T47D (cell line): Measurements from ENCODE around the gene CMSS1.

Experiments used
- DNase-seq, 2 experiments: peaks; one replicate each; pipeline versions ENCODE4 v3.0.0 to v3.0.0-alpha.2; 2011 to 2012; ENCODE audit warnings: low read depth in 1 of 2, low spot score in 1 of 2
- JUND ChIP-seq: IDR thresholded peaks from 2 replicates; pipeline ENCODE4 v1.6.1; 2012; ENCODE audit warnings: low read depth
- in situ Hi-C: cut with HindIII; loops from 2 replicates; pipeline ENCODE4 v1.10.0; 2016; ENCODE audit warnings: low sequenced_read_pairs, low pct_unique_long_range_greater_than_20kb

CMSS1 gene

DNA sequence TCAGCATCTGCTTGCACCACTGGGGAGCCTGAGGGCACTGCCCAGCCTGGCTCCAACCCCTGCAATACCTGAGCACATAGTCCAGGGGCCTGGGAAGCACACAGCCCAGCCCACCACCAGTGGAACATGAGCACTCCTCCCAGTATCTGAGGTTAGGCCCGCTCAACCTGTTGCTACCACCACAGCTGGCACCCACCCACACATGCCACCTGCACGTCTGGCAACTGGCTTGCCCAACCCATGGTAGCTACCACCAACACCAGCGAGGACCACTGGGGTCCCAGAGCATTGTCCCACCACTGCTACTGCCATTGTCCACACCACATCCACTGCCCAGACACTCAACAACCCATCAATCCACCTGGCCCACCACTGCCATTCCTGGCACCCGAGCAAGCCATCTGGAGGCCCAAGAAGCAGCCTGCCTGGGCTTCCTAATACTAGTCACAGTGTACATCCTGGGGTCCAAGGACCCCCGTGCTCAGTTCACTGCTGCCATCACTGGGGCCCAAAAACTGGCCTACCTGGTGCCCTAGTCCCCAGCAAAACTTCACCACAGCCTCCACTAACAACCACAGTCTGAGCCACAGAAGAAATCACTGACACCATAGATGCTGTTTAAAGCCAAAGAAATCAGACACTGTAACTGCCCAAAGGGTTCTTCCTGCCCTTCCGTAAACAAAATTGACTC is 381.1 kb downstream of the CMSS1 start:
- no peak for DNase-seq
- in situ Hi-C loops, result no loop called here
- TF ChIP-seq JUND, result no peak

DNA sequence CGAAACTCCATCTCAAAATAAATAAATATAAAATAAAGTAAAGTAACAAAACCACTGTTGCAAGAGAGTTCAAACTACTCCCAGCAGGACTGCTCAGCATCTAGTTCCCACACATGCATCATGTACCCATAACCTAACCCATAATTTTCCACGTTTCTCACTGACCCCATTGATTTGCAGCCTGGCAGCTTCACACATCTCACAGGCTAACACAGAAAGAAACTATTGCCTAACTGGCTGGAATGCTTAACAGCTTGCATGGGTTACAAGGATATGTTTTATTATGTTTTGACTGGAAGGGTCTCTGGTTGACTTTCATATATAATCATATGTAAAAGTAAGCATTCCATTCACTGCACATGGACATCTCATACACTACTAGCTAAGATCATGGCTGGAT is 387.5 kb downstream of the CMSS1 start:
- DNase-seq, result no peak
- no peak for TF ChIP-seq JUND
- in situ Hi-C loops, result no loop called here

DNA sequence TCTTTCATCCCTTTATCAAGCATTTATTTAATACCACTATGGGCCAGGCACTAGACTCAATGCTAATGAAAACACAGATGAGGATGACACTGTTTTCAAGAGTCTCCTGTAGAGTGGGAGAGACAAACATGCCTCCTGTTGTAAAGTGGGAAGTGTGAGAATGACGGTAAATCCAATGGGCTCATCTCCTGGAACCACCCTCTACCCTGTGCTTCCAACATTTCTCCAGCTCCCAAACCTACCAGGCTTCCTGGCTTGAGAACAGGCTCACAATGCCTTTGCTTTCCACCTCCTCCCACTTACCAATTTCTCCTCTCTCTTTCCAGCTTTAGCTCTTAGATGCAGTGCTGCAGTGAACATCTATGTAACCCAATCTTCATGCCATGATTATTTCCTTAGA is 389.0 kb downstream of the CMSS1 start:
- in situ Hi-C loops, result no loop called here
- no peak for TF ChIP-seq JUND
- no peak for DNase-seq

DNA sequence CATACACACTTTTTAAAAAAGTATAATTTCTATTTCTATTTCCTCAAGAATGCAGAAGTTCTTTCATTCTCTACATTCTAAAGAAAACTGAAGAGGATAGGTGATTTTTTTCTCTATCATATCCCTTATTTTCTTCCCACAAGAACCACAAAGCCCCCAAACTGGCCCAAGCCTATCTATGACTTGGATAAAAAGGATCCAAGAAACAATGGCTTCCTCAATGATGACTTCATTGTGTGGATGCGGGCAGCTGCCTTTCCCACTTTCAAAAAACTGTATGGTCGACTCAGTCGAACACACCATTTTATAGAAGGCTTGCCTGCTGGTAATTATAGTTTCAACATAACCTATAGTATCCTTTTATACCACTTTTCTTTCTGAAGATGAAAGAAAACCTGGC is 390.2 kb downstream of the CMSS1 start:
- no peak for DNase-seq
- no peak for TF ChIP-seq JUND
- in situ Hi-C loops, result no loop called here

DNA sequence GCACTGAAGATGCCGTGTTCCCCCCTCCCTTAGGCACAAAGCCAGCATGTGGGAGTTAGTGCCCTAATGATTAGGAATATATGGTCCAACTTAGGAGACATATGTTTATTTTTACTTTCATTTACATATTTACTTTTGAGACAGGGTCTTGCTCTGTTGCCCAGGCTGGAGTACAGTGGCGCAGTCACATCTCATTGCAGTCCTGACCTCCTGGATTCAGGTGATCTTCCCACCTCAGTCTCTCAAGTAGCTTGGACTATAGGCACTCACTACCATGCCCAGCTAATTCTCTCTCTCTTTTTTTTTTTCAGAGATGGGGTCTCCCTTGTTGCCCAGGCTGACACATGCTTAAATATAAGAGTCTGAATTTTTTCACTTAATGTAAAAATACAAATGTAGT is 391.5 kb downstream of the CMSS1 start:
- TF ChIP-seq JUND, result no peak
- in situ Hi-C loops, result no loop called here
- DNase-seq, result no peak

DNA sequence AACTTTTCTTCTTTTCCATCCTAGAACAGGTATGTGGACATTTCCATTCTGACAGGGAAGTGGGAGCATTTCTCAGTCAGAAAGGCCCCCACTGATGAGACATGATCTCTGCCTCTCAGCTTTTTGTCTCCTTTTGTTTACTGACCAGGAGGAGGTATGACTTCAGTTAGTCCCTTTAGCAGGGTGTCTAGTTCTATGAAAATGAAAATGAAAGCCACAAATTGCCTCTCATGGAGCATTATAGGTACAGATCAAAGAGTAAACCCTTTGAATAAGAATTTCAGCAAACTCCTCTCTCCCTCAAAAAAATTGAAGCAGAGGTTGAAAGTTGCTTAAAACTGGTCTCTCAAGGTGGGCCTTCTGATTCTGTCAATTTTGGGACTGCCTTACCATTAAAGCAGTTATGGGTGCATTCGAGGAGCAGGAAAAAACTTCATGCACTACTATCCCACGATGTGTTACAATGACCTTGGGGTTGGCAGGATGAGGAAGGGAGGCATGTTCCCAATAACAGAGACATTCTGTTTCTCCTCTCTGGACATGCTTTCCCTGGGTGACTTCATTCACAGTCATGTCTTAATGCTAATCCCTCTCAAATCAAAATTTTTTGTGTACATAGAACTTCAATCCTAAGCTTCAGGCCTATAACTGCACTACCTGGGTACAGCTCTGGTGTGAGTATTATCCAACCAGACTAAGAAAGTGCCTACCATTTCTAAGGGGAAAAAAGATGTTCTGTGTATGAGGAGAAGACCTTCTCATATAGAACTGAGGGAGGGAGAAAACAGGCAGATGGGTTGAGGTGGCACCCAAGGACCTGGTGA is 392.5 kb downstream of the CMSS1 start:
- no peak for DNase-seq
- in situ Hi-C loops, result no loop called here
- no peak for TF ChIP-seq JUND

DNA sequence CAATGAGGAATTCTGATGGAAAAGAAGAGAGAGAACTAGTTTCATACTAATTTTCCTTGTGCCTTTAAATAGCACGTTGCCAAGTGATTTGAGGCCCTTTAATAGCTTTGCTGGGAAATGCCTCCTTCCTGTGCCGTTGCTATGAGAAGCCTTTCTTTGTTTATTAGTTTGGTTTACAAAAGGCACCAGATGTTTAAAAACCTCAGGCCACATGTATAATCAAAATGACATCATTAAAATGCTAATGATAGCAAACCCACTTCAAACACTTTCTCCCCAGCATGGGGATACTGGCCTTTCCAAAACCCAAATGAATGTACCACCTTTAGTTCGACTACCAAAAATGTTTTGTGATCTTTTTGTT is 393.1 kb downstream of the CMSS1 start:
- no peak for TF ChIP-seq JUND
- no peak for DNase-seq
- in situ Hi-C loops, result no loop called here

DNA sequence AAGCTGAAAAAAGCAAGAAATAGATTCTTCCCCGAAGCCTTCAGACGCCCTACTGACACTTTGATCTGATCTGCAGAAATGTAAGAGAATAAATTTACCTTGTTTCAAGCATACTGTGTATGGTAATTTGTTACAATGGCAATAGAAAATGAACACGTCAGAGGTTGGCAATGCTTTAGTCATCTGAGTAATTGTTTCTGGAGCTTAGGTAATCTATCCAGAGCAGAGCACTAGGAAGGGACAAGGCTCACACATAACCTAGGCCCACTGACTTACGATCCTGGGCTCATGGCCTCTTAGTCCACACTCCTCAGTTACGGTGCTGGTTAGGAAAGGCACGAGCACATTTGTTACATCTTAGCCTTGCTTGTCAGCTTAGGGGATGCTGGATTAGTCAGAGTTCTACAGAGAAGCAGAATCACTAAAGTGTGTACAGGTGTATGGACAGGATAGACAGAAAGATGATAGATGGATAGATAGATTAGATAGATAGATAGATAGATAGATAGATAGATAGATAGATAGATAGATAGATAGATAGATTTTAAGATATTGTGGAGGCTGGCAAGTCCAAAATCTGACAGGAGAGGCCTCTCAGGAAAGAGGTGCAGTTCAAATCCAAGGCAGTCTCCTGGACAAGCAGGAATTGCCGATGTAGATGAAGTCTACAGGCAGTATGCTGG is 396.4 kb downstream of the CMSS1 start:
- no peak for DNase-seq
- in situ Hi-C loops, result no loop called here
- no peak for TF ChIP-seq JUND

GRCh38 chr3:100214574-100214964 is 396.9 kb downstream of the CMSS1 start:
- TF ChIP-seq JUND, result no peak
- DNase-seq, result no peak
- in situ Hi-C loops, result no loop called here

DNA sequence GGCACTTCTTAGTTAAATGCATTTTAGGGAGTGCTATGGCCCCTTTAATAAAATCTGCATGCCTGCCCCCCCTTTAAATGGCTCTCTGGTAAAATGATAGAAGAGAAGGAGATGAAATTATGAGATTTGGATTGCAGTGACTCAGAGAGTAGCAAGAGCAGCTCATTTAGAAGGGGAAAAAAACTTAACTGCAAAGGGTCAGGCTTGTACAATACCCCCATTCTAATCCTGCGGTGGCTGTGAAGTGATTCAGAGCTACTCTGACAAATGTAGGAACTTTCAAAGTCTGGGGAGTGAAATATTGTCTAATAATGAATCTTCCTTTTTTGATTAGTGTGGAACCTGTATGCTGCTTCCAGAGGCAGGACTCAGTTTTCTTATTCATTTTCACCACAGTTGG is 399.1 kb downstream of the CMSS1 start:
- TF ChIP-seq JUND, result no peak
- no peak for DNase-seq
- in situ Hi-C loops, result no loop called here

GRCh38 chr3:100221159-100221558 is 403.5 kb downstream of the CMSS1 start:
- no peak for DNase-seq
- TF ChIP-seq JUND, result no peak
- in situ Hi-C loops, result no loop called here

GRCh38 chr3:100225193-100225592 is 407.5 kb downstream of the CMSS1 start:
- in situ Hi-C loops, result no loop called here
- no peak for DNase-seq
- TF ChIP-seq JUND, result no peak

GRCh38 chr3:100225883-100226282 is 408.2 kb downstream of the CMSS1 start:
- in situ Hi-C loops, result no loop called here
- TF ChIP-seq JUND, result no peak
- DNase-seq, result no peak
